Dermis blood vessel endothelial cell (primary cell): ENCODE results near the gene TNS3. TPM values are rescaled to one million over a fixed set of nuclear protein-coding genes. Genes with fewer than 3 reads are reported as not detected.
A peak's percentile ranks its signal among the peaks of the same experiment; 100 is the strongest.

Source experiments
- DNase-seq: peaks from one replicate; pipeline ENCODE4 v3.0.0; 2010
- total RNA-seq: library from RNA; depleted of rRNA; stranded (reverse); fragments of >200 nt; gene quantifications from 2 replicates; pipeline ENCODE4 v1.2.3, GENCODE V29; 2014

The TNS3 gene
- total RNA-seq, 1 donor from 2014 or later, result 11.7 TPM

GRCh38 chr7:47580811-47581331 lies 1.0 kb downstream of the TNS3 start:
- DNase-seq, result no peak

- DNase-seq, result no peak
Observed at GRCh38 chr7:47580175-47580706, 1.7 kb downstream of the TNS3 start.

- DNase-seq, result no peak
Observed at GRCh38 chr7:47579458-47579857, 2.5 kb downstream of the TNS3 start.

- DNase-seq, result peak; percentile 67
Observed at GRCh38 chr7:47578579-47579270, 3.2 kb downstream of the TNS3 start.

- DNase-seq, result peak; percentile 29
Observed at GRCh38 chr7:47577321-47577919, 4.5 kb downstream of the TNS3 start.

GRCh38 chr7:47576866-47577306 lies 5.0 kb downstream of the TNS3 start:
- DNase-seq, result no peak

GRCh38 chr7:47576031-47576865 lies 5.7 kb downstream of the TNS3 start:
- DNase-seq, result no peak

- DNase-seq, result no peak
Observed at GRCh38 chr7:47574482-47575329, 7.2 kb downstream of the TNS3 start.

GRCh38 chr7:47573758-47574481 lies 8.0 kb downstream of the TNS3 start:
- no peak for DNase-seq

- no peak for DNase-seq
Observed at GRCh38 chr7:47572939-47573757, 8.8 kb downstream of the TNS3 start.

GRCh38 chr7:47572094-47572445 lies 9.8 kb downstream of the TNS3 start:
- no peak for DNase-seq

- peak; percentile 76 for DNase-seq
Observed at GRCh38 chr7:47571331-47572093, 10.4 kb downstream of the TNS3 start.

- DNase-seq, result no peak
Observed at GRCh38 chr7:47570649-47571050, 11.3 kb downstream of the TNS3 start.

- no peak for DNase-seq
Observed at GRCh38 chr7:47568547-47568946, 13.4 kb downstream of the TNS3 start.

GRCh38 chr7:47568056-47568455 lies 13.9 kb downstream of the TNS3 start:
- no peak for DNase-seq

- DNase-seq, result no peak
Observed at GRCh38 chr7:47565640-47566250, 16.2 kb downstream of the TNS3 start.

- DNase-seq, result no peak
Observed at GRCh38 chr7:47563521-47563920, 18.4 kb downstream of the TNS3 start.

GRCh38 chr7:47561715-47562446 lies 20.0 kb downstream of the TNS3 start:
- no peak for DNase-seq
